ENCODE data around the gene LMBR1. TPM values are rescaled to one million over a fixed set of nuclear protein-coding genes. Genes with fewer than 3 reads are reported as not detected.
"Not testable (repeated sequence)": the region's sequence is repeated elsewhere in the genome, so short reads cannot be mapped to it uniquely, and the experiment has no call there.

Gene LMBR1
- total RNA-seq, 1 donor from 2014 or later: 49.7 TPM

DNA sequence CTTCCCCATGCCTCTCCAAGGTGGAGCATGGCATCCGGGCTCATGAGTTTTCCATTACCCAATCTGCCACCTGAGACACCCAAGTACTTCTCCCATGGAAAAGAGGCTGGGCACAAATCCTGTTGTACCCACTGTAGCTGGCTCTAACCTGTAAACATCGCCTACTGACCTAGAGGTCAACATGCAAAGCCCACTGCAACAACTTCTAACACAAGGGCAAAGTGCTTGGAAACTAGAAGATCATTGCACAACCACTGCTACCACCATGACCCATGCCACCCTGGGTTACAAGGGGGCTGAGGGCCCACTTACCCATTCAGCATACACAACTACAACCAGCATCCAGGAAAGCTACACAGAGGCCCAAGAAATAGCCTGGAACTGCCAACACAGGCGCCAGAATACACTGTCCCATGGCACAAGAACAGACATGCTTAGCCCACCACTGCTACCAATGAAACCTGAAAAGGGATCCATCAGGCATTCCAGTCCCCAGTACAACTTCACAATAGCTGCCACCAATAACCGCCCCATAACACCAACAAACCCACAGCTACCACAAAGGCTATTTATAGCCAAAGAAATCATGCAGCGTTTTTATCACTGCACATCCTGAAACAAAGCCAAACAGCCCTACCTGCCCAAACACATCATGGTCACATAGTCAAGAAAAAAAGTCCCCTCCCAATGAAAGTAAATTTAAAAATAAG lies 189.1 kb downstream of the LMBR1 start:
- Mint-ChIP-seq H3K4me3 (ENCODE audit: unreplicated experiment) (no peak overlapping the region), H3K27me3 (ENCODE audit: low read depth, unreplicated experiment) (no peaks in the 10 kb centered on the region), H3K4me1 (ENCODE audit: low read depth, unreplicated experiment) (peaks cover 5% of the 10 kb centered on the region), H3K9me3 (ENCODE audit: unreplicated experiment) (peaks cover 2% of the 10 kb centered on the region), H3K36me3 (ENCODE audit: low read depth, unreplicated experiment) (peaks cover 19% of the 10 kb centered on the region), H3K27ac (ENCODE audit: unreplicated experiment) (no peak overlapping the region)
- no peak for DNase-seq (ENCODE audit: low read depth)
- H2AFZ ChIP-seq (ENCODE audit: low read depth, low read length): no peak overlapping the region
- peaks cover 4% of the 10 kb centered on the region for H4K20me1 ChIP-seq (ENCODE audit: insufficient read depth, low read length)
- no peak overlapping the region for H3K4me2 ChIP-seq (ENCODE audit: low read length)
- TF ChIP-seq, protein P1, sequence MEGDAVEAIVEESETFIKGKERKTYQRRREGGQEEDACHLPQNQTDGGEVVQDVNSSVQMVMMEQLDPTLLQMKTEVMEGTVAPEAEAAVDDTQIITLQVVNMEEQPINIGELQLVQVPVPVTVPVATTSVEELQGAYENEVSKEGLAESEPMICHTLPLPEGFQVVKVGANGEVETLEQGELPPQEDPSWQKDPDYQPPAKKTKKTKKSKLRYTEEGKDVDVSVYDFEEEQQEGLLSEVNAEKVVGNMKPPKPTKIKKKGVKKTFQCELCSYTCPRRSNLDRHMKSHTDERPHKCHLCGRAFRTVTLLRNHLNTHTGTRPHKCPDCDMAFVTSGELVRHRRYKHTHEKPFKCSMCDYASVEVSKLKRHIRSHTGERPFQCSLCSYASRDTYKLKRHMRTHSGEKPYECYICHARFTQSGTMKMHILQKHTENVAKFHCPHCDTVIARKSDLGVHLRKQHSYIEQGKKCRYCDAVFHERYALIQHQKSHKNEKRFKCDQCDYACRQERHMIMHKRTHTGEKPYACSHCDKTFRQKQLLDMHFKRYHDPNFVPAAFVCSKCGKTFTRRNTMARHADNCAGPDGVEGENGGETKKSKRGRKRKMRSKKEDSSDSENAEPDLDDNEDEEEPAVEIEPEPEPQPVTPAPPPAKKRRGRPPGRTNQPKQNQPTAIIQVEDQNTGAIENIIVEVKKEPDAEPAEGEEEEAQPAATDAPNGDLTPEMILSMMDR (IDR thresholded peaks at IDR 0.05; ENCODE audit: insufficient read depth, low read depth, low read length): no peak
- TF ChIP-seq EZH2 (IDR thresholded peaks at IDR 0.05; ENCODE audit: insufficient read depth, low read length): no peak
- H3K27me3 ChIP-seq (ENCODE audit: insufficient read depth, low read length): no peaks in the 10 kb centered on the region
- H3K9me3 ChIP-seq (ENCODE audit: insufficient read depth, low read depth, low read length): no peaks in the 10 kb centered on the region
- no peak overlapping the region for H3K4me3 ChIP-seq (ENCODE audit: insufficient read depth, low read depth, low read length)
- no peak for FAIRE-seq
- H3K9ac ChIP-seq (ENCODE audit: low read length): no peak overlapping the region
- no peak overlapping the region for H3K27ac ChIP-seq (ENCODE audit: low read depth, low read length)
- no peaks in the 10 kb centered on the region for H3K79me2 ChIP-seq (ENCODE audit: insufficient read depth, low read length)
- no peaks in the 10 kb centered on the region for H3K36me3 ChIP-seq (ENCODE audit: insufficient read depth, low read length)
- no peaks in the 10 kb centered on the region for H3K4me1 ChIP-seq (ENCODE audit: insufficient read depth, low read length)

DNA sequence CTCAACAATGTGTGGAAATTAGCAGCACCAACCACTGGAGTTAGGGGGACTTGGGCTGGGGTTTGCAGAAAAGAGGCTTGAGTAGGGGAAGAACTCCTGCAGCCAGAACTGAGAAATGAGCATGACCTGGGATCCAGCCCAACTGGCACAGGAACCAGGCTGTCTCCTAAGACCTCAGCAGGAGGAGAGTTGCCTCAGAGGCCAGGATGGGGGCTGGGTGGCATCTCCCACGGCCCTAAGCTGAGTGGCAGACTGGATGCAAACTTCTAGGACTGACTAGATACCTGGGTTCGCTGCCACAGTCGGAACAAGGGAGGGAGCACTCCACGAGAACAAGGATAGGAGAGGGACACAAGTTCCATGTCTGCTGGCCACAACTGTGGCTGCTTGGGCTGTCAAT lies 189.8 kb downstream of the LMBR1 start:
- FAIRE-seq: no peak
- H3K4me2 ChIP-seq (ENCODE audit: low read length): no peak overlapping the region
- H4K20me1 ChIP-seq (ENCODE audit: insufficient read depth, low read length): peaks cover 4% of the 10 kb centered on the region
- no peak overlapping the region for H3K4me3 Mint-ChIP-seq (ENCODE audit: unreplicated experiment)
- H3K9me3 Mint-ChIP-seq (ENCODE audit: unreplicated experiment): peaks cover 8% of the 10 kb centered on the region
- DNase-seq (ENCODE audit: low read depth): no peak
- H3K27me3 Mint-ChIP-seq (ENCODE audit: low read depth, unreplicated experiment): no peaks in the 10 kb centered on the region
- H3K36me3 ChIP-seq (ENCODE audit: insufficient read depth, low read length): no peaks in the 10 kb centered on the region
- H3K27ac Mint-ChIP-seq (ENCODE audit: unreplicated experiment): no peak overlapping the region
- H3K27ac ChIP-seq (ENCODE audit: low read depth, low read length): no peak overlapping the region
- no peak overlapping the region for H3K9ac ChIP-seq (ENCODE audit: low read length)
- no peak overlapping the region for H3K4me3 ChIP-seq (ENCODE audit: insufficient read depth, low read depth, low read length)
- H3K4me1 ChIP-seq (ENCODE audit: insufficient read depth, low read length): no peaks in the 10 kb centered on the region
- H3K79me2 ChIP-seq (ENCODE audit: insufficient read depth, low read length): no peaks in the 10 kb centered on the region
- H3K27me3 ChIP-seq (ENCODE audit: insufficient read depth, low read length): no peaks in the 10 kb centered on the region
- H3K36me3 Mint-ChIP-seq (ENCODE audit: low read depth, unreplicated experiment): peaks cover 19% of the 10 kb centered on the region
- H2AFZ ChIP-seq (ENCODE audit: low read depth, low read length): no peak overlapping the region
- peaks cover 5% of the 10 kb centered on the region for H3K4me1 Mint-ChIP-seq (ENCODE audit: low read depth, unreplicated experiment)
- no peak for TF ChIP-seq EZH2 (IDR thresholded peaks at IDR 0.05; ENCODE audit: insufficient read depth, low read length)
- TF ChIP-seq, protein P1 (IDR thresholded peaks at IDR 0.05; ENCODE audit: insufficient read depth, low read depth, low read length): no peak
- no peaks in the 10 kb centered on the region for H3K9me3 ChIP-seq (ENCODE audit: insufficient read depth, low read depth, low read length)

DNA sequence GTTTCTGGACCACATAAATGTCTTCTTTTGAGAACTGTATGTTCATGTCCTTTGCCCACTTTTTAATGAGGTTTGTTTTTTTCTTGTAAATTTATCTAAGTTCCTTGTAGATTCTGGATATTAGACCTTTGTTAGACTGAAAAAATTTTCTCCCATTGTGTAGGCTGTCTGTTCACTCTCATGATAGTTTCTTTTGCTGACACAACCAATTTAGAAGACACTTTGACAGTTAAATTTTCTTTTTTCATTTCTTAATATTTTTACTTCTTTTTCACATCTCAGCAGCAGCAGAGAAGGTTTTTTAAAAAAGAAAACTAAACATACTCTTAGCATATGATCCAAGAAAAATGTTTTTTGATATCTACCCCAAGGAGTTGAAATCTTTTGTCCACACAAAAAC lies 190.6 kb downstream of the LMBR1 start:
- no peak for DNase-seq (ENCODE audit: low read depth)
- FAIRE-seq: no peak
- no peak overlapping the region for H3K9ac ChIP-seq (ENCODE audit: low read length)

DNA sequence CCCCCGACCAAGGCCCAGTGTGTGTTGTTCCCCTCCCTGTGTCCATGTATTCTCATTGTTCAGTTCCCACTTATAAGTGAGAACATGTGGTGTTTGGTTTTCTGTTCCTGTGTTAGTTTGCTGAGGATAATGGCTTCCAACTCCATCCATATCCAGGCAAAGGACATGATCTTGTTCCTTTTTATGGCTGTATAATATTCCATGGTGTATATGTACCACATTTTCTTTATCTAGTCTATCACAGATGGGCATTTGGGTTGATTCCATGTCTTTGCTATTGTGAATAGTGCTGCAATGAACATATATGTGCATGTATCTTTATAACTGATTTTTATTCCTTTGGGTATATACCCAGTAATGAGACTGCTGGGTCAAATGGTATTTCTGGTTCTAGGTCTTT lies 191.2 kb downstream of the LMBR1 start:
- H3K36me3 Mint-ChIP-seq (ENCODE audit: low read depth, unreplicated experiment): peaks cover 32% of the 10 kb centered on the region
- not testable (repeated sequence) for H3K36me3 ChIP-seq (ENCODE audit: insufficient read depth, low read length); H3K79me2 ChIP-seq (ENCODE audit: insufficient read depth, low read length); H3K9me3 ChIP-seq (ENCODE audit: insufficient read depth, low read depth, low read length); H2AFZ ChIP-seq (ENCODE audit: low read depth, low read length); H3K4me1 Mint-ChIP-seq (ENCODE audit: low read depth, unreplicated experiment); H3K27me3 Mint-ChIP-seq (ENCODE audit: low read depth, unreplicated experiment); H3K4me1 ChIP-seq (ENCODE audit: insufficient read depth, low read length); FAIRE-seq; H3K4me3 ChIP-seq (ENCODE audit: insufficient read depth, low read depth, low read length); H3K27me3 ChIP-seq (ENCODE audit: insufficient read depth, low read length); H4K20me1 ChIP-seq (ENCODE audit: insufficient read depth, low read length); H3K27ac Mint-ChIP-seq (ENCODE audit: unreplicated experiment); DNase-seq (ENCODE audit: low read depth); H3K9ac ChIP-seq (ENCODE audit: low read length); H3K4me3 Mint-ChIP-seq (ENCODE audit: unreplicated experiment); H3K27ac ChIP-seq (ENCODE audit: low read depth, low read length); H3K4me2 ChIP-seq (ENCODE audit: low read length)
- H3K9me3 Mint-ChIP-seq (ENCODE audit: unreplicated experiment): peaks cover 14% of the 10 kb centered on the region

More for the DNA sequence above, 190.6 kb downstream of the LMBR1 start:
- Mint-ChIP-seq H3K27me3 (ENCODE audit: low read depth, unreplicated experiment) (no peaks in the 10 kb centered on the region), H3K27ac (ENCODE audit: unreplicated experiment) (no peak overlapping the region), H3K9me3 (ENCODE audit: unreplicated experiment) (peaks cover 9% of the 10 kb centered on the region), H3K36me3 (ENCODE audit: low read depth, unreplicated experiment) (peaks cover 27% of the 10 kb centered on the region), H3K4me1 (ENCODE audit: low read depth, unreplicated experiment) (peaks cover 5% of the 10 kb centered on the region), H3K4me3 (ENCODE audit: unreplicated experiment) (no peak overlapping the region)
- Histone ChIP-seq H3K36me3 (ENCODE audit: insufficient read depth, low read length) (no peaks in the 10 kb centered on the region), H3K79me2 (ENCODE audit: insufficient read depth, low read length) (no peaks in the 10 kb centered on the region), H3K27me3 (ENCODE audit: insufficient read depth, low read length) (no peaks in the 10 kb centered on the region), H4K20me1 (ENCODE audit: insufficient read depth, low read length) (peaks cover 4% of the 10 kb centered on the region), H3K27ac (ENCODE audit: low read depth, low read length) (no peak overlapping the region), H2AFZ (ENCODE audit: low read depth, low read length) (no peak overlapping the region), H3K9me3 (ENCODE audit: insufficient read depth, low read depth, low read length) (no peaks in the 10 kb centered on the region), H3K4me1 (ENCODE audit: insufficient read depth, low read length) (no peaks in the 10 kb centered on the region), H3K4me2 (ENCODE audit: low read length) (no peak overlapping the region), H3K4me3 (ENCODE audit: insufficient read depth, low read depth, low read length) (no peak overlapping the region)
- TF ChIP-seq, protein P1 (IDR thresholded peaks at IDR 0.05; ENCODE audit: insufficient read depth, low read depth, low read length): no peak
- no peak for TF ChIP-seq EZH2 (IDR thresholded peaks at IDR 0.05; ENCODE audit: insufficient read depth, low read length)

All from astrocyte (in vitro differentiated cells and primary cell).